GM06990 (cell line): Measurements from ENCODE around the gene ABCA13.

ENCODE experiments used
- DNase-seq: peaks from one replicate; pipeline ENCODE4 v3.0.0-alpha.2; 2011; ENCODE audit not compliant: insufficient read length; ENCODE audit errors: extremely low read depth
- H3K27me3 ChIP-seq: replicated peaks from 2 replicates; pipeline ENCODE4 v1.6.0; 2011; ENCODE audit warnings: low read length; ENCODE audit not compliant: control insufficient read depth, insufficient read depth
- H3K36me3 ChIP-seq: 2 replicates; pipeline ENCODE4 v1.5.1; 2011; ENCODE audit warnings: low read length; ENCODE audit not compliant: control insufficient read depth, insufficient read depth
- H3K4me3 ChIP-seq: replicated peaks from 2 replicates; pipeline ENCODE4 v1.5.1; 2011; ENCODE audit warnings: low read depth, mild to moderate bottlenecking, control low read depth, low read length
- CTCF ChIP-seq: IDR thresholded peaks from 2 replicates; pipeline ENCODE4 v1.5.1; 2011; ENCODE audit warnings: low read length, control low read depth, mild to moderate bottlenecking, inconsistent platforms; ENCODE audit not compliant: insufficient read depth, poor library complexity, severe bottlenecking

Gene ABCA13

GRCh38 chr7:48171202-48171601 lies at the start of gene ABCA13:
ABCA13 (plus strand) TSS chr7:48171458; CDS start chr7:48171484, 26 bp downstream.
- no peak for TF ChIP-seq CTCF
- Histone ChIP-seq H3K4me3 (no peak within 1 kb of the TSS), H3K27me3 (no peaks in the 10 kb centered on the region), H3K36me3 (no peaks in the 10 kb centered on the region)
- DNase-seq = no peak

GRCh38 chr7:48126037-48126436 lies 45.2 kb upstream of the ABCA13 start:
- DNase-seq = no peak
- H3K4me3 ChIP-seq = no peak overlapping the region

GRCh38 chr7:48130658-48131108 lies 40.6 kb upstream of the ABCA13 start:
- H3K4me3 ChIP-seq = no peak overlapping the region
- no peaks in the 10 kb centered on the region for H3K27me3 ChIP-seq
- DNase-seq = peak; percentile 28
- no peaks in the 10 kb centered on the region for H3K36me3 ChIP-seq
- no peak for TF ChIP-seq CTCF

More at GRCh38 chr7:48126037-48126436, 45.2 kb upstream of the ABCA13 start:
- no peaks in the 10 kb centered on the region for H3K36me3 ChIP-seq
- no peaks in the 10 kb centered on the region for H3K27me3 ChIP-seq
- no peak for TF ChIP-seq CTCF

- DNase-seq = no peak
- no peak for TF ChIP-seq CTCF
- H3K4me3 ChIP-seq = no peak overlapping the region
Measured at GRCh38 chr7:48132792-48133191, 38.5 kb upstream of the ABCA13 start.

GRCh38 chr7:48139459-48139858 lies 31.8 kb upstream of the ABCA13 start:
- Histone ChIP-seq H3K4me3 (no peak overlapping the region), H3K27me3 (no peaks in the 10 kb centered on the region), H3K36me3 (no peaks in the 10 kb centered on the region)
- no peak for DNase-seq
- TF ChIP-seq CTCF = no peak

More at GRCh38 chr7:48132792-48133191, 38.5 kb upstream of the ABCA13 start:
- H3K27me3 ChIP-seq = no peaks in the 10 kb centered on the region
- no peaks in the 10 kb centered on the region for H3K36me3 ChIP-seq
